ENCODE measurements around the gene CCL2.
"Not testable (repeated sequence)": the region's sequence is repeated elsewhere in the genome, so short reads cannot be mapped to it uniquely, and the experiment has no call there.

The CCL2 gene

DNA sequence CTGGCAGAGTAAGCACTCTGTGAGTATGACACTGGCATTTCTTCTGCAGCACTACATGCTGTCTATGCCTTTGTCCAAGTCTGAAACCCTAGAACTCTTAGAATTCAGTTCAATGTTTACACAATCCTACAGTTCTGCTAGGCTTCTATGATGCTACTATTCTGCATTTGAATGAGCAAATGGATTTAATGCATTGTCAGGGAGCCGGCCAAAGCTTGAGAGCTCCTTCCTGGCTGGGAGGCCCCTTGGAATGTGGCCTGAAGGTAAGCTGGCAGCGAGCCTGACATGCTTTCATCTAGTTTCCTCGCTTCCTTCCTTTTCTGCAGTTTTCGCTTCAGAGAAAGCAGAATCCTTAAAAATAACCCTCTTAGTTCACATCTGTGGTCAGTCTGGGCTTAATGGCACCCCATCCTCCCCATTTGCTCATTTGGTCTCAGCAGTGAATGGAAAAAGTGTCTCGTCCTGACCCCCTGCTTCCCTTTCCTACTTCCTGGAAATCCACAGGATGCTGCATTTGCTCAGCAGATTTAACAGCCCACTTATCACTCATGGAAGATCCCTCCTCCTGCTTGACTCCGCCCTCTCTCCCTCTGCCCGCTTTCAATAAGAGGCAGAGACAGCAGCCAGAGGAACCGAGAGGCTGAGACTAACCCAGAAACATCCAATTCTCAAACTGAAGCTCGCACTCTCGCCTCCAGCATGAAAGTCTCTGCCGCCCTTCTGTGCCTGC, at the start of gene CCL2:
CCL2 (plus strand) TSS at position 635 of the 730 bp plus-strand sequence; CDS start at position 700, 65 bp downstream.
- no peak within 1 kb of the TSS for H3K27ac Mint-ChIP-seq
- no peaks in the 10 kb centered on the region for H3K9me3 Mint-ChIP-seq
- H3K4me3 Mint-ChIP-seq: no peak within 1 kb of the TSS
- H3K36me3 Mint-ChIP-seq (ENCODE audit: low read depth): no peaks in the 10 kb centered on the region
- H3K4me1 Mint-ChIP-seq (ENCODE audit: low read depth): peaks cover 5% of the 10 kb centered on the region
- H3K27me3 Mint-ChIP-seq: peaks cover 52% of the 10 kb centered on the region

DNA sequence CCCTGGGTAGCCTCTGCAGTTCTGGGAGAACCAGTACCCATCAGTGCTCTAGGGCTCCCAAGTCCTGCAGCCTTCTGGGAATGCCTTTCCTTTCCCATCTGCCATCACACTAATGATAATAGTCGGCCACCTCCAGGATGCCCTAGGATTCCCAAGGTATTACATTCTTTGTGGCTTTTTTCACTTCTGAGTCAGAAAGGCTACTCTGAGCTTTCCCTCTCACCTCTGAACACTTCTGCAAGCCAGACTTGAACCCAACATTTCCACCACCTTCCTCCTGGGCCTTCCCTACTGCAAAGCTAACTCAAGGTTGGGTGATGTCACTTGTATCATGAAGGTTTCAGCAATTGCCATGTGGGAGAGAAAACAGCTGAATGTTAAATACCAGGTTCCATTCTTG, 49.7 kb upstream of the CCL2 start:
- Mint-ChIP-seq H3K4me1 (ENCODE audit: low read depth) (peaks cover 7% of the 10 kb centered on the region), H3K27ac (no peak overlapping the region), H3K36me3 (ENCODE audit: low read depth) (no peaks in the 10 kb centered on the region)

DNA sequence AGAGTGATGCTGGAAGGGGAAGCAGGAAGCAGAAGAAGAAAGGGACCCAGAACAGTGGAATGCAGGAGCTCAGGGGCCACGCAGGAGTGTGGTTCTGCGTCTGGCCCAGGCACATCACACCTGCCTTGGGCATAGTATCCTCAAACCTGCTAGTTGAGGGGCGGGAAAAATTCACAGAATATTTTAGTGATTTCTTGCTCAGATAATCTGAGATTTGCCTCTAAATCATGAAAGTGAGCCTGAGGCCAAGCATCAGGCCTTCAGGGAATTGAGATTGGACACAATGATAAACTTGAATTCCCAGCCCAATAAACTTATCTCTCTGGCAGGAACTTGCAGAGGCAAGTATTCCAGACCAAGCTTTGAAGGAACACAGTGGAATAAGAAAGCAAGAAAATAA, 48.5 kb upstream of the CCL2 start:
- Mint-ChIP-seq H3K4me1 (ENCODE audit: low read depth) (peaks cover under 1% of the 10 kb centered on the region), H3K27ac (no peak overlapping the region), H3K9me3 (no peaks in the 10 kb centered on the region), H3K36me3 (ENCODE audit: low read depth) (no peaks in the 10 kb centered on the region), H3K27me3 (peaks cover 19% of the 10 kb centered on the region), H3K4me3 (no peak overlapping the region)

More for the DNA sequence above, 49.7 kb upstream of the CCL2 start:
- Mint-ChIP-seq H3K27me3 (peaks cover 19% of the 10 kb centered on the region), H3K4me3 (no peak overlapping the region), H3K9me3 (no peaks in the 10 kb centered on the region)

DNA sequence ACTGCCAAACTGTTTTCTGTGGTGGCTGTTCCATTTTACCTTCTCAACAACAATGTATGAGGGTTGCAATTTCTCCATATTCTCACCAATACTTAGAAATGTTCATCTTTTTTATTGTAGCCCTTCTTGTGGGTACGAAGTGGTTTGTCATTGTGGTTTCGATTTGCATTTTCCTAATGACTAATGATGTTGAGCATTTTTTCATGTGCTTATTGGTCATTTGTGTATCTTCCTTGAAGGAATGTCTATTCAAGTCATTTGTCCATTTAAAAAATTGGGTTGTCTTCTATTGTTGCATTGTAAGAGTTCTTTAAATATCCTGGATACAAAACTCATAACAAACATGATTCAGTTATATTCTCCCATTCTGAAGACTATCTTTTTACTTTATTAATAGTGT, 47.5 kb upstream of the CCL2 start:
- no peak overlapping the region for H3K27ac Mint-ChIP-seq

DNA sequence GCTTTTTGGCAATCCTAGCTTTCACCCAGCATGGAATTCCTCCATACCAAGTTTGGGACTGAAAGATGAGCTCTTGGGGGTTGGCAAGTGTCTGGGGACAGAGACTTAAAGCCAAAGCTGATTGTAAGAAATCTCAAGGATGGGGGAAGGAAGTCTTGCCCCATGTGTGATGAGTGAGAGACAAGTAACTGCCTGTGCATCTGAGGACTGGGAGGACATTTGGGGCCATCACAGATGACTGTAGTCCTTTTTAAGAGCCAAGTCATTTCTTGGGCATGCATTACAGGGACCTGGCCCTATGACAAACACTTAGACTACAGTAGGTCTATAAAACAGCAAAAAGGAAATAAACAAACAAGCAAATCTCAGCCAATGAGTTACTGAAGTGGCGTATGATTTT, 36.3 kb upstream of the CCL2 start:
- Mint-ChIP-seq H3K36me3 (ENCODE audit: low read depth) (no peaks in the 10 kb centered on the region), H3K27ac (no peak overlapping the region), H3K4me3 (no peak overlapping the region), H3K9me3 (peaks cover 4% of the 10 kb centered on the region), H3K27me3 (peaks cover 56% of the 10 kb centered on the region), H3K4me1 (ENCODE audit: low read depth) (no peaks in the 10 kb centered on the region)

More for the DNA sequence above, 47.5 kb upstream of the CCL2 start:
- Mint-ChIP-seq H3K4me1 (ENCODE audit: low read depth) (no peaks in the 10 kb centered on the region), H3K36me3 (ENCODE audit: low read depth) (no peaks in the 10 kb centered on the region), H3K9me3 (no peaks in the 10 kb centered on the region), H3K27me3 (peaks cover 17% of the 10 kb centered on the region), H3K4me3 (no peak overlapping the region)

DNA sequence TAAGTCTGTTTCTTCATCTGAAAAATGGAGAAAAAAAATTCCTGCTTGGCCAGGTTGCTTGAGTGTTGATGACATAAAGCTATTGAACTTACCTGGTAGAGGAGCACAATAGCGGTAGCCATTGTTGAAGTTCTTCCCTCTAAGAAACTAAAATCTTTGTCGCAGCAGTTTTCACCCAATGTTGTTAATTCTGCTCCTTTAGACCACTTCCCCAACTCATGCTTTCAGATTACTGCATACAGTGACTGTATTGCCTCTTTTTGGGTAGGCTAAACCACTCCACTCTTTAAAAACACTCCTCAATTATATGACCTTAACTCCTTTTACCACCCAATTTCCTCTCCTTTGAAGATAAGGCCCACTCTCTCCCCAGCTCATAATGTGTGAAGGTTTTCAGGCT, 35.7 kb upstream of the CCL2 start:
- no peak overlapping the region for H3K4me3 Mint-ChIP-seq

DNA sequence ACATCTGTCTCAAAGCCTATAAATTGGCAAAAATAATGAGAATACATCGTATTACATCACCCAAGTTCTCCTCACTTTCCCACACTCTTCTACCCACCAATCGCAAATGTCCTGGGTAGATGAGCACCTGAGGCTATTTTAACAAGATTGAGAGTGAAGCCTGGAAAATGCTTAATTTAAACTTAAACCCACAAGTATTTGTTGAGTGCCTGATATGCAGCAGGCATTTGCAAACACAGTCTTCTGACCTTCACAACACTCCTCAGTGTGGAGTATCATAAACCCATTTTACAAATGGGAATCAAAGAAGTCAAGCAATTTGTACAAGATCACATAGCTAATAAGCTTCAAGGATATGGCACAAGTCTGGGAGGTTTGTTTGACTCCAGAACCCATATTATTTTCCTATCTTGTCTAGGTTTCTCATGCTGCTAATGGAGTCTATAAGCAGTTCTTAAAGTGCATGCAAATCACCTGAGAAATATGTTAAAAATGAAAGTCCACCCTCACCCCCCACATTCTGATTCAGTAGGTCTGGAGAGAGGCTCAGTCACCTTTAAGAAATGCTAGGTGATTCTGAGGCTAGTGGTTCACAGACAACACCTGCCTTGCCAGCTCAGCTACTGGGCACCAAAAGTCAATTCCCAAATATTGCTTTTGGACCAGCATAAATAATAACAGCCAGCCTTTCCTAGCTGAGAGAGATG, 34.9 kb upstream of the CCL2 start:
- no peak overlapping the region for H3K4me3 Mint-ChIP-seq
- H3K27me3 Mint-ChIP-seq: peaks cover 49% of the 10 kb centered on the region
- H3K36me3 Mint-ChIP-seq (ENCODE audit: low read depth): no peaks in the 10 kb centered on the region
- H3K27ac Mint-ChIP-seq: no peak overlapping the region
- no peaks in the 10 kb centered on the region for H3K9me3 Mint-ChIP-seq
- no peaks in the 10 kb centered on the region for H3K4me1 Mint-ChIP-seq (ENCODE audit: low read depth)

More for the DNA sequence above, 35.7 kb upstream of the CCL2 start:
- Mint-ChIP-seq H3K27ac (no peak overlapping the region), H3K9me3 (peaks cover 1% of the 10 kb centered on the region), H3K4me1 (ENCODE audit: low read depth) (no peaks in the 10 kb centered on the region), H3K27me3 (peaks cover 50% of the 10 kb centered on the region), H3K36me3 (ENCODE audit: low read depth) (no peaks in the 10 kb centered on the region)

DNA sequence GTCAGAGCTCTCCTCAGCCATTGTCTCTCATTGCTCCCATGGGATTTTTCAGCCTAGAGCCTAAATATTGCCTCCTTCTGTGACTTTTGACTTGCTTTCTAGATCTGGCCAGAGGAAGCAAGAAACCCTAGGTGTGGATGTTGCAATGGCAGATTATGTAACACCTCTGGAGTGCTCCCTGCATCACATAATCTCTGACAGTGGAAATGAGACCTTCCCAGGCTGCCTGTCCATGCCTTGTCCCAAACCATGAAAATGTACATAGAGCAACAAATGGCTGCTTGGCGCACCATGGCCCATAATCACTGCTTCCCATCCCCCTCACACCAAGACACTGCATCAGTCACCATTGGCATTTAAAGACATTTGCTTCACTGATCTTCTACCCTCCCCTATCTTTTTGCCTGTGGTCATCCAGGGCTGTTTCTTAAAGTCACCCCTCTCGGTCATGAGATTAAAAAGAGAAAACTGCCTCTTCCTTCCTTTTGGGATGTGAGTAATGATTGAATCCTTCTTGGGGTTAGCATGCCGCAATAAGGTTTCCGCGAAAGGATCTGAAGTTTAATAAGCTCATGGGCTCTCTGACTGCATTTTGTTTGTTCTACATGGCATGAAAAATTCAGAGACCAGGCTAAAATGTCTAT, 34.2 kb upstream of the CCL2 start:
- Mint-ChIP-seq H3K36me3 (ENCODE audit: low read depth) (no peaks in the 10 kb centered on the region), H3K9me3 (no peaks in the 10 kb centered on the region), H3K4me1 (ENCODE audit: low read depth) (no peaks in the 10 kb centered on the region), H3K27ac (no peak overlapping the region), H3K27me3 (peaks cover 49% of the 10 kb centered on the region), H3K4me3 (no peak overlapping the region)

DNA sequence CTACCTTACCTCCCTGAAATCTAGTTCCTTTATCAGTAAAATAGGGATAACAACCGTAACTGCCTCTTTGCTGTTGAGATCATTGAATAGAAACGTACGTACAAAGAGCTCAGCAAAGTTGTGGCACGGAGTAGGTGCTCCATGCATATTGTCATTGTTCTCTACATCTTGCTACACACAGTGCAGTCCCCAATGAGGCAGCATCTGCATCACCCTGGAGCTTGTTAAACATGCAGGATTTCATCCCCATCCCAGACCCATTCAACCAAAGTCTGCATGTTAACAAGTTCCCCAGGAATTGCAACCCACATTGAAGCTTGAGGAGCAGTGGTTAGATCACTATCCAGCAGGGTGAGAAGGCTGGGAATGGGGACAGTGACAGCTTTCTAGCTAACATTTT, 33.7 kb upstream of the CCL2 start:
- no peak overlapping the region for H3K4me3 Mint-ChIP-seq
- no peaks in the 10 kb centered on the region for H3K4me1 Mint-ChIP-seq (ENCODE audit: low read depth)
- no peak overlapping the region for H3K27ac Mint-ChIP-seq
- H3K27me3 Mint-ChIP-seq: peaks cover 44% of the 10 kb centered on the region
- H3K9me3 Mint-ChIP-seq: no peaks in the 10 kb centered on the region
- H3K36me3 Mint-ChIP-seq (ENCODE audit: low read depth): no peaks in the 10 kb centered on the region

DNA sequence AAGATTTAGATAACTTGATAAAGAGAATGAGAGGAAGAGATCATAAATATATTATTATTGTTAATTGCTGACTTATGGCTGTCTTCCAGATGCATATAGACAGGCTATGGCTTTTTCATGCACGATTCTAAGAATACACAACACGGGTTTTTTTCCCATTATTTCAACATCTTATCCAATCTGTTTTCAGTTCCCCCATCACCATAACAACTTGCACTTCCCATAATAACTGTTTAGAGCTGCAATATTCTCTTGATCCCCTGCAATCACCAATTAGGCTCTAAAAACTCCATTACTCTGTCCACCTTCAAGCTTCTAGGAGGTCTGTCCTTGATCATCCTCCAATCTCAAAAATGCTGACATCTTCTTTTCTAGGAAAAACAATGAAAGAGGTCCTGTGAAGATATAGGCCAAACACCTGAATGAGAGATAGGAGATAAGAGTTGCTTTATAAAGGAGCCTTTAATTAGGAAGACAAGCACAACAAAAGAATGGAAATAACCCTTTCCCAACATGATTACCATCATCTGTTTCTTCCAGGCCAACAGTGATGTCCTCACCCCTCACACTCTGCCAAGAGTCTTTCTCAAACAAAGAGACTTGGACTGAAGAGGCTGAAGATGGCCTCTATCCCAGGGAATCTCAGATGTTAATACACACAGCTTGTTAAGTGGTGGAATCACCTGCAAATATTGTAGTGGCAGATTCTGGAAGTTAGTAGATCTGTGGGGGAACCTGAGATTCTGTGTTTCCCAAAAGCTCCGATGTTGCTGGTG, 32.2 kb upstream of the CCL2 start:
- no peaks in the 10 kb centered on the region for H3K9me3 Mint-ChIP-seq
- no peaks in the 10 kb centered on the region for H3K4me1 Mint-ChIP-seq (ENCODE audit: low read depth)
- H3K27me3 Mint-ChIP-seq: peaks cover 36% of the 10 kb centered on the region
- H3K27ac Mint-ChIP-seq: no peak overlapping the region
- H3K36me3 Mint-ChIP-seq (ENCODE audit: low read depth): no peaks in the 10 kb centered on the region
- no peak overlapping the region for H3K4me3 Mint-ChIP-seq

DNA sequence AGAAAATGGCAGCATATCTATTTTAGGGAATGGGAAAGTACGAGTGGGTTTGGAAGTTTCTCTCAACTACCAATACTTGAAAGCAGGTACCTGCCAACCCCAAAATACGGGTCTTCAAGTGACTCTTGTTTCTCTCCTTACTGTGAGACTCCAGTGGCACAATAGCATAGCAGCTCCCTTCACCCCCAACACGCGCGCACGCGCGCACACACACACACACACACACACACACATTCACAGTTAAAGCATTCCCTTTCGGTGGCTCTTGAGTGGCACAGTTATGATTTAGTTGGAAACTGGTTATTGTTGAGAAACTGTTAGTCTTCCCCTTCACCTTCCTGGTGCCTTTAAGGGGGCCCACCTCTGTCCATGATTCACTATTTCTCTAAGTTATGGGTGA, 30.0 kb upstream of the CCL2 start:
- Mint-ChIP-seq H3K9me3 (peaks cover 4% of the 10 kb centered on the region), H3K4me3 (no peak overlapping the region), H3K4me1 (ENCODE audit: low read depth) (no peaks in the 10 kb centered on the region), H3K36me3 (ENCODE audit: low read depth) (no peaks in the 10 kb centered on the region), H3K27ac (no peak overlapping the region), H3K27me3 (peaks cover 34% of the 10 kb centered on the region)

DNA sequence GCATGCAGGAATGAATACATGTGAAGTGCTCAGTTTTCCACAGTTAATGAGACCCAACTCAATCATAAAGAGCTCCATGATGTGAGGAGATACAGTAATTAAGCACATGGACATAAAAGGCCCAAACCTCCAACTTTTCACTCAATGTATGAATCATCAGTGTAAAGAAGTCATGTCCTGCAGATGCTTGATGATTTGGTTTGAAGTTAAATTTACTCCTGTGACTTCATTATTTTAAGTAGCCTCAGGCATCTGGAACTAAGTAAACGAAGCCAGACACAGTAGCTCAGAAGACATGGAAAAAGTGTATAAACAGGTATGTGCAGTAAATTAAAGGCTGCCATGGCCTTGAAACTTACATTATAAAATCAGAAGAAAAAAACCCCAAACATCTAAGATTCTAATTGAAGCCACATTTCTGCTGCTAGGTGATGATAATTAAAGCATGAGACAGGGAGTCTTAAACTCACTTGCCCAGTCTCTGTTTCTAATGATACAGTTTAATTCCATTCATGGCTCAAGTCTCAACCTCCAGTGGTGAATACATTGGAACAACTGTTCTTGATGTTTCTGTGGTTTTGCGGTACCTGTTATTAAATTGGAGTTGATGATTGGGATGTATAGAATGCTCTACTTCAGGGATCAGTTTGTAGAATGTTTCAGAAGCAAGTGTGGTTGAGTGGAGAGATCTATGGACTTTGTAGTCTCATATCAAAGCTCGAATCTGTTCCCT, 28.9 kb upstream of the CCL2 start:
- Mint-ChIP-seq H3K27me3 (peaks cover 41% of the 10 kb centered on the region), H3K27ac (no peak overlapping the region), H3K36me3 (ENCODE audit: low read depth) (no peaks in the 10 kb centered on the region), H3K4me3 (no peak overlapping the region), H3K9me3 (peaks cover 4% of the 10 kb centered on the region), H3K4me1 (ENCODE audit: low read depth) (no peaks in the 10 kb centered on the region)

DNA sequence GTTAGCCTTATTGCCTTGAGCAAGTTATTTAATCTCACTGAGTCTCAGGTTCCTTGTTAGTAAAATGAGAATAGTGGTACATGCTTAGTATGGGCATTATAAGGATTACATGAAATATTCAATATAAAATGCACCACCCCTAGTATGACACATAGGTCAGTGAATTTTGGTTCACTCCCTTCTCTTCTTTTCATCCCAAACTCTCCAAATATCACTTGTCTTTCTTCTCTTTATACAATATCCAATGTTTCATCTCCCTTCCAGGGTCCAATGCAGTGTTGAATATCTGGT, 28.4 kb upstream of the CCL2 start:
- H3K4me3 Mint-ChIP-seq: no peak overlapping the region
- peaks cover 4% of the 10 kb centered on the region for H3K9me3 Mint-ChIP-seq
- no peak overlapping the region for H3K27ac Mint-ChIP-seq
- H3K27me3 Mint-ChIP-seq: peaks cover 39% of the 10 kb centered on the region
- no peaks in the 10 kb centered on the region for H3K4me1 Mint-ChIP-seq (ENCODE audit: low read depth)
- H3K36me3 Mint-ChIP-seq (ENCODE audit: low read depth): no peaks in the 10 kb centered on the region

DNA sequence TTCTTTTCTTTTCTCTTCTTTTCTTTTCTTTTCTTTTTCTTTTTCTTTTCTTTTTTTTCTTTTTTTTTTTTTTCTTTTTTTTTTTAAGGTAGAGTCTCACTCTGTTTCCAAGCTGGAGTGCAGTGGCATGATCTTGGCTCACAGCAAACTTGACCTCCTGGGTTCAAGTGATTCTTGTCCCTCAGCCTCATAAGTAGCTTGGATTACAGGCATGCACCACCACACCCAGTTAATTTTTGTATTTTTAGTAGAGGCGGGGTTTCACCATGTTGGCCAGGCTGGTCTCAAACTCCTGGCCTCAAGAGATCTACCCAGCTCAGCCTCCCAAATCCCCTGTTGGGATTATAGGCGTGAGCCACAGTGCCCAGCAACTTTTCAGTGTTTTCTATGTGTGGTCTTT, 27.8 kb upstream of the CCL2 start:
- not testable (repeated sequence) for H3K9me3 Mint-ChIP-seq; H3K4me3 Mint-ChIP-seq; H3K36me3 Mint-ChIP-seq (ENCODE audit: low read depth); H3K27ac Mint-ChIP-seq; H3K4me1 Mint-ChIP-seq (ENCODE audit: low read depth)
- H3K27me3 Mint-ChIP-seq: peaks cover 34% of the 10 kb centered on the region
